Thyroid gland (tissue), 4 donors: ENCODE data around the gene LSM4.

Source experiments
- POLR2A ChIP-seq, 2 donors: fragments of 450-650 bp; IDR thresholded peaks; one replicate each; pipeline ENCODE4 v1.6.1; 2017; ENCODE audit warnings: antibody characterized with exemption in 2 of 2, mild to moderate bottlenecking in 2 of 2, moderate library complexity in 1 of 2
- TF ChIP-seq, protein P1 (sequence below), 6 experiments: fragments of 200-600 bp in 3 of 6; fragments of 450-650 bp in 3 of 6; sonication (generic) in 3 of 6; IDR thresholded peaks; one replicate each; pipeline ENCODE4 v1.5.1; 2016 to 2019; ENCODE audit warnings: antibody characterized with exemption in 6 of 6, mild to moderate bottlenecking in 2 of 6, inconsistent platforms in 1 of 6, moderate library complexity in 1 of 6

DNA sequence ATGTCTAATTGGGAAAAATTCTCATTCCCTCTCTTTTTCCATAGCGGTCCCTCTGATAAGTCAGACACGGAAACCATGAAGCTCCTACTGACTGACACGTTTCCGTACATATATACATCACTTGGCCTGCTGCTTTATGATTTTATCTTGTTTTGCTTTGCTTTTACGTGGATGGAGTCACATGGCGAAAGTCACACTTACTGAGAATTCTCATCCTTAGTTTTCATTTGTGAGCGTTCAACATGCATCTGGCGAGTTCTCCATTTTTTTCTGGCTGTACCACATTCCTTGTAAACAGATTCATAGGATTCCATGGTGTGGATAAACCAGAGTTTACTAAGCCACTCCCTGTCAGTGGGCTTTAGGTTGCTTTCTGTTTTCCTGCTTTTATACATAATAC is 38.8 kb upstream of the LSM4 start:
- TF ChIP-seq POLR2A (IDR thresholded peaks at IDR 0.05): no peak
- TF ChIP-seq, protein P1, sequence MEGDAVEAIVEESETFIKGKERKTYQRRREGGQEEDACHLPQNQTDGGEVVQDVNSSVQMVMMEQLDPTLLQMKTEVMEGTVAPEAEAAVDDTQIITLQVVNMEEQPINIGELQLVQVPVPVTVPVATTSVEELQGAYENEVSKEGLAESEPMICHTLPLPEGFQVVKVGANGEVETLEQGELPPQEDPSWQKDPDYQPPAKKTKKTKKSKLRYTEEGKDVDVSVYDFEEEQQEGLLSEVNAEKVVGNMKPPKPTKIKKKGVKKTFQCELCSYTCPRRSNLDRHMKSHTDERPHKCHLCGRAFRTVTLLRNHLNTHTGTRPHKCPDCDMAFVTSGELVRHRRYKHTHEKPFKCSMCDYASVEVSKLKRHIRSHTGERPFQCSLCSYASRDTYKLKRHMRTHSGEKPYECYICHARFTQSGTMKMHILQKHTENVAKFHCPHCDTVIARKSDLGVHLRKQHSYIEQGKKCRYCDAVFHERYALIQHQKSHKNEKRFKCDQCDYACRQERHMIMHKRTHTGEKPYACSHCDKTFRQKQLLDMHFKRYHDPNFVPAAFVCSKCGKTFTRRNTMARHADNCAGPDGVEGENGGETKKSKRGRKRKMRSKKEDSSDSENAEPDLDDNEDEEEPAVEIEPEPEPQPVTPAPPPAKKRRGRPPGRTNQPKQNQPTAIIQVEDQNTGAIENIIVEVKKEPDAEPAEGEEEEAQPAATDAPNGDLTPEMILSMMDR (IDR thresholded peaks at IDR 0.05): no peak
